ENCODE measurements around the gene DDHD1. TPM values are rescaled to one million over a fixed set of nuclear protein-coding genes. Genes with fewer than 3 reads are reported as not detected.
A peak's percentile ranks its signal among the peaks of the same experiment; 100 is the strongest.

The DDHD1 gene
- total RNA-seq, 1 donor from 2014 or later, result 14.5 TPM

DNA sequence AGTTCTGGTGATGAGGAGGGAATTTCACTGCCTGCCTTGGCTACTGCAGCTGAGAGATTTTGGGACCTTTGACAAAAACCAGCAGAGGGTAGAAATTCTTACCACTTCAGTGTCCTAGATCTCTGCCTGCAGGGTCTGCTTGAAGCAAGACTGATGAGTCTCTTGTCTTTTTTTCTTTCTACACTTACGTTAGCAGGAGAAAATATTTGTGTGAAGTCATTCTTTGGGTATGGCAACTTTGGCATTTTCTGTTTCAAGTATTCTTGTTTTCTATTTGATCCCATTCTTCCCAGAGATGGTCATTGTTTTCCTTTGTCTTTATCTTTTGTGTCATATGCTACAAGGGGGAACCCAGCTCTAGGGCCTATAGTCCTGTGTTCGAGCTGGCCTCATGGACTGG, 136.6 kb downstream of the DDHD1 start:
- Histone ChIP-seq H3K9ac (ENCODE audit: low read length) (peak overlapping the region; percentile 46), H3K4me3 (ENCODE audit: insufficient read depth, low read depth, low read length) (no peak overlapping the region), H3K4me1 (ENCODE audit: insufficient read depth, low read length) (peaks cover 3% of the 10 kb centered on the region), H3K27me3 (ENCODE audit: insufficient read depth, low read length) (no peaks in the 10 kb centered on the region), H3K36me3 (ENCODE audit: insufficient read depth, low read length) (no peaks in the 10 kb centered on the region), H2AFZ (ENCODE audit: low read depth, low read length) (no peak overlapping the region), H3K27ac (ENCODE audit: low read depth, low read length) (peak overlapping the region; percentile 65), H3K79me2 (ENCODE audit: insufficient read depth, low read length) (no peaks in the 10 kb centered on the region), H3K4me2 (ENCODE audit: low read length) (no peak overlapping the region), H4K20me1 (ENCODE audit: insufficient read depth, low read length) (no peaks in the 10 kb centered on the region), H3K9me3 (ENCODE audit: insufficient read depth, low read depth, low read length) (no peaks in the 10 kb centered on the region)
- peak; percentile 39 for FAIRE-seq
- H3K9me3 Mint-ChIP-seq (ENCODE audit: unreplicated experiment), result no peaks in the 10 kb centered on the region
- H3K27ac Mint-ChIP-seq (ENCODE audit: unreplicated experiment), result peak overlapping the region; percentile 62
- no peaks in the 10 kb centered on the region for H3K36me3 Mint-ChIP-seq (ENCODE audit: low read depth, unreplicated experiment)
- no peak overlapping the region for H3K4me3 Mint-ChIP-seq (ENCODE audit: unreplicated experiment)
- no peak for TF ChIP-seq EZH2 (IDR thresholded peaks at IDR 0.05; ENCODE audit: insufficient read depth, low read length)
- TF ChIP-seq, protein P1, sequence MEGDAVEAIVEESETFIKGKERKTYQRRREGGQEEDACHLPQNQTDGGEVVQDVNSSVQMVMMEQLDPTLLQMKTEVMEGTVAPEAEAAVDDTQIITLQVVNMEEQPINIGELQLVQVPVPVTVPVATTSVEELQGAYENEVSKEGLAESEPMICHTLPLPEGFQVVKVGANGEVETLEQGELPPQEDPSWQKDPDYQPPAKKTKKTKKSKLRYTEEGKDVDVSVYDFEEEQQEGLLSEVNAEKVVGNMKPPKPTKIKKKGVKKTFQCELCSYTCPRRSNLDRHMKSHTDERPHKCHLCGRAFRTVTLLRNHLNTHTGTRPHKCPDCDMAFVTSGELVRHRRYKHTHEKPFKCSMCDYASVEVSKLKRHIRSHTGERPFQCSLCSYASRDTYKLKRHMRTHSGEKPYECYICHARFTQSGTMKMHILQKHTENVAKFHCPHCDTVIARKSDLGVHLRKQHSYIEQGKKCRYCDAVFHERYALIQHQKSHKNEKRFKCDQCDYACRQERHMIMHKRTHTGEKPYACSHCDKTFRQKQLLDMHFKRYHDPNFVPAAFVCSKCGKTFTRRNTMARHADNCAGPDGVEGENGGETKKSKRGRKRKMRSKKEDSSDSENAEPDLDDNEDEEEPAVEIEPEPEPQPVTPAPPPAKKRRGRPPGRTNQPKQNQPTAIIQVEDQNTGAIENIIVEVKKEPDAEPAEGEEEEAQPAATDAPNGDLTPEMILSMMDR (IDR thresholded peaks at IDR 0.05; ENCODE audit: insufficient read depth, low read depth, low read length), result no peak
- peaks cover 33% of the 10 kb centered on the region for H3K4me1 Mint-ChIP-seq (ENCODE audit: low read depth, unreplicated experiment)
- peak; percentile 69 for DNase-seq (ENCODE audit: low read depth)
- no peaks in the 10 kb centered on the region for H3K27me3 Mint-ChIP-seq (ENCODE audit: low read depth, unreplicated experiment)

DNA sequence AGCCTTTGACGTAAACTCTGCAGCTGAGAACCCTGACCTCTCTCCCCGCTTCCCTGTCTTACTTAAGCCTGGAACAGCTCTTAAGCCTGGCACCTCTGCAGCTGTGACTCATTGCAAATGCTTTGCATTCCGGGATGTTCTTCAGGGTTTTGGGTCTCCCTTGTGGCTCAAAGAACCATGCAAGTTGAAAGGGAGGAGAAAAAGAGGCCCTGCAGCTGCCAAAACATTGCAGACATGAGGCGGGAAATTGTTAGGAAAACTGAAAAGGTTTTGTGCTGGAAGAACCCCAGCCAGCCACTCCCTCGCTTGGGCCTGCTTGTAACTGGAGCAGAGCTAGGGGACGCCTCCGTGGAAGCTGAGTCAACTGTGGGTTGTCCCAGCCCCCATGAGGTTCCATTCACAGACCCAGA, 142.1 kb downstream of the DDHD1 start:
- TF ChIP-seq, protein P1 (IDR thresholded peaks at IDR 0.05; ENCODE audit: insufficient read depth, low read depth, low read length), result no peak
- TF ChIP-seq EZH2 (IDR thresholded peaks at IDR 0.05; ENCODE audit: insufficient read depth, low read length), result no peak
- no peaks in the 10 kb centered on the region for H4K20me1 ChIP-seq (ENCODE audit: insufficient read depth, low read length)
- Mint-ChIP-seq H3K4me3 (ENCODE audit: unreplicated experiment) (peak overlapping the region; percentile 15), H3K36me3 (ENCODE audit: low read depth, unreplicated experiment) (no peaks in the 10 kb centered on the region), H3K4me1 (ENCODE audit: low read depth, unreplicated experiment) (peaks cover 26% of the 10 kb centered on the region), H3K9me3 (ENCODE audit: unreplicated experiment) (no peaks in the 10 kb centered on the region), H3K27ac (ENCODE audit: unreplicated experiment) (peak overlapping the region; percentile 89), H3K27me3 (ENCODE audit: low read depth, unreplicated experiment) (no peaks in the 10 kb centered on the region)
- no peaks in the 10 kb centered on the region for H3K36me3 ChIP-seq (ENCODE audit: insufficient read depth, low read length)
- peak overlapping the region; percentile 32 for H3K9ac ChIP-seq (ENCODE audit: low read length)
- no peaks in the 10 kb centered on the region for H3K27me3 ChIP-seq (ENCODE audit: insufficient read depth, low read length)
- DNase-seq (ENCODE audit: low read depth) (peak; percentile 99), FAIRE-seq (peak; percentile 84)
- peak overlapping the region; percentile 66 for H3K4me2 ChIP-seq (ENCODE audit: low read length)
- no peak overlapping the region for H3K4me3 ChIP-seq (ENCODE audit: insufficient read depth, low read depth, low read length)
- peaks cover 14% of the 10 kb centered on the region for H3K4me1 ChIP-seq (ENCODE audit: insufficient read depth, low read length)
- H3K27ac ChIP-seq (ENCODE audit: low read depth, low read length), result peak overlapping the region; percentile 63
- H3K9me3 ChIP-seq (ENCODE audit: insufficient read depth, low read depth, low read length), result no peaks in the 10 kb centered on the region
- no peaks in the 10 kb centered on the region for H3K79me2 ChIP-seq (ENCODE audit: insufficient read depth, low read length)
- H2AFZ ChIP-seq (ENCODE audit: low read depth, low read length), result peak overlapping the region; percentile 27

DNA sequence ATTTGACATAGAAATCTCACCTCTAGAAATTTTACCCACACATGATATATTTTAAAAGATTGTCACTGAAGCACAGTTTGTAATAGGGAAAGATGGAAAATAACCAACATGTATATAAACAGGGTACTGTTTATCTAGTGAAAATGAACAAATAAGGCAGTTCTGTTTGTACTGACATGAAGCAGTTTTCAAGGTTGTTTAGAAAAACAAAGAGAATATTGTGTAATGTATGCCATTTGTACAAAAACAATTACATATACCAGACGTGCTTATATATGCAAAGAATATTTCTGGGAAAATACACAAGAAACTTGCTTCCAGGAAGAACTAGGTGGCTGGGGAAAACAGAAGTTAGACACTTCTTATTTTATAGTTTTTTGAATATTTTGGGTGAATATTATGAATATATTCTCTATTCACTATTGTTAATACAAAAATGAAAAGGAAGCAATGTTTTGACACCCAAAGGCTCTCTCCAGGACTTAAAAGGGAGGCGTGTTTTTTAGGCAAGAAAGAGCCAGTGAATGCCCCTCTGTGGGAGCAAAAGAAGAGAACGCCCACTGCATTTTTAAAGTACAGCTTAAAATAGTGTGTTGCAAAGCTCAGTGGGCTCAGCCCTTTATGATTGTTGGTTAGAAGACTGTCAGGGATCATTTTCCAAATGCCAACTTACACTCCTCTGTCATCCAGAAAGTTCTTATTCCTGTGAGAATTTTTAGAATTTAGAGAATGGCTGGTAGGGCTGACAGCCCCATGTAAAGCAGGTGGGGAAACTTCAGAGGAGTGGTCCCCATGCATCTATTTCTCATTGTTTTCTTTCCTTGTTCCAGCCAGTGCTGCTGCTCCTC, 142.7 kb downstream of the DDHD1 start:
- FAIRE-seq, result no peak
- TF ChIP-seq, protein P1 (IDR thresholded peaks at IDR 0.05; ENCODE audit: insufficient read depth, low read depth, low read length), result no peak
- TF ChIP-seq EZH2 (IDR thresholded peaks at IDR 0.05; ENCODE audit: insufficient read depth, low read length), result no peak

More for the DNA sequence above, 142.7 kb downstream of the DDHD1 start:
- Mint-ChIP-seq H3K9me3 (ENCODE audit: unreplicated experiment) (no peaks in the 10 kb centered on the region), H3K4me1 (ENCODE audit: low read depth, unreplicated experiment) (peaks cover 26% of the 10 kb centered on the region), H3K27me3 (ENCODE audit: low read depth, unreplicated experiment) (no peaks in the 10 kb centered on the region), H3K27ac (ENCODE audit: unreplicated experiment) (peak overlapping the region; percentile 89), H3K36me3 (ENCODE audit: low read depth, unreplicated experiment) (no peaks in the 10 kb centered on the region), H3K4me3 (ENCODE audit: unreplicated experiment) (no peak overlapping the region)
- Histone ChIP-seq H2AFZ (ENCODE audit: low read depth, low read length) (no peak overlapping the region), H3K79me2 (ENCODE audit: insufficient read depth, low read length) (no peaks in the 10 kb centered on the region), H3K27ac (ENCODE audit: low read depth, low read length) (peak overlapping the region; percentile 63), H3K4me3 (ENCODE audit: insufficient read depth, low read depth, low read length) (no peak overlapping the region), H4K20me1 (ENCODE audit: insufficient read depth, low read length) (no peaks in the 10 kb centered on the region), H3K9ac (ENCODE audit: low read length) (peak overlapping the region; percentile 28), H3K4me1 (ENCODE audit: insufficient read depth, low read length) (peaks cover 14% of the 10 kb centered on the region), H3K36me3 (ENCODE audit: insufficient read depth, low read length) (no peaks in the 10 kb centered on the region), H3K9me3 (ENCODE audit: insufficient read depth, low read depth, low read length) (no peaks in the 10 kb centered on the region), H3K27me3 (ENCODE audit: insufficient read depth, low read length) (no peaks in the 10 kb centered on the region), H3K4me2 (ENCODE audit: low read length) (peak overlapping the region; percentile 66)
- DNase-seq (ENCODE audit: low read depth), result no peak

Data from astrocyte (in vitro differentiated cells and primary cell).